CD4-positive, alpha-beta T cell treated with Interleukin-4 for 4 hours (primary cell): ENCODE data around the gene CFAP58.

Experiments used
- DNase-seq: peaks from one replicate; pipeline ENCODE4 v3.0.0-alpha.2; 2020

CFAP58 gene

GRCh38 chr10:104336821-104337467, 16.7 kb upstream of the CFAP58 start:
- DNase-seq, result no peak

- no peak for DNase-seq
Measured at GRCh38 chr10:104337521-104337984, 16.1 kb upstream of the CFAP58 start.

- DNase-seq, result peak; percentile 77
Measured at GRCh38 chr10:104337985-104338735, 15.5 kb upstream of the CFAP58 start, which contains the start of gene ITPRIP. TSS of gene ITPRIP (minus strand) at chr10:104338465. CDS start at chr10:104316051, 22,414 bp downstream.

GRCh38 chr10:104339469-104340110, 14.0 kb upstream of the CFAP58 start:
- no peak for DNase-seq

GRCh38 chr10:104340111-104340526, 13.5 kb upstream of the CFAP58 start:
- no peak for DNase-seq

GRCh38 chr10:104340641-104341040, 13.0 kb upstream of the CFAP58 start:
- DNase-seq, result no peak

- no peak for DNase-seq
Measured at GRCh38 chr10:104342941-104343411, 10.7 kb upstream of the CFAP58 start.

DNA sequence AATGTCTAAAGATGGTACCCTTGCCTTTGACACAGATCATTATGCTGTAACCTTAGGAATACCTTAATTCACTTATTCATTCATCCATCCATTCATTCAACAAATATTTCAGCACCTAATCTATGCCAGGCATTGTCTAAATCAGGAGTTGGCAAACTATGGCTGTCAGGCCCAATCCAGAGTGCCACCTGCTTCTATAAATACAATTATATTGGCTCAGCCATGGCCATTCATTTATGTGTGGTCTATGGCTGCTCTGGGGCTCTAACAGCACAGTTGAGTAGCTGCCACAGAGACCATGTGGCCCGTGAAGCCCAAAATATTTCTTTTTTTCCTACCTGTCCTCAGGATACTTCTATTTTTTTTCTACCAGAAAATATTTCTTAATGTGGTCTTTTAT, 9.4 kb upstream of the CFAP58 start:
- DNase-seq, result no peak

GRCh38 chr10:104345515-104345914, 8.1 kb upstream of the CFAP58 start:
- no peak for DNase-seq

DNA sequence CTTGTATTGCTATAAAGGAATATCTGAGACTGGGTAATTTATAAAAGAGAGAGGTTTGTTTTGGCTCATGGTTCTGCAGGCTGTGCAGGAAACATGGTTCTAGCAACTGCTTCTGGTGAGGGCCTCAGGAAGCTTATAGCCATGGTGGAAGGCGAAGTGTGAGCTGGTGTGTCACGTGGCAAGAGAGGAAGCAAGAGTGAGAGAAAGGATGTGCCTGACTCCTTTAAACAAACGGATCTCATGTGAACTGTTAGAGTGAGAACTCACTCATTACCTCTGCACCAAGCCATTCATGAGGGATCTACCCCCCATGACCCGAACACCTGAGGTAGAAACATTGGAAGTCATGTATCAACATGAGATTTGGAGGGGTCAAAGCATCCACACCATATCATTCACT, 7.7 kb upstream of the CFAP58 start:
- no peak for DNase-seq

DNA sequence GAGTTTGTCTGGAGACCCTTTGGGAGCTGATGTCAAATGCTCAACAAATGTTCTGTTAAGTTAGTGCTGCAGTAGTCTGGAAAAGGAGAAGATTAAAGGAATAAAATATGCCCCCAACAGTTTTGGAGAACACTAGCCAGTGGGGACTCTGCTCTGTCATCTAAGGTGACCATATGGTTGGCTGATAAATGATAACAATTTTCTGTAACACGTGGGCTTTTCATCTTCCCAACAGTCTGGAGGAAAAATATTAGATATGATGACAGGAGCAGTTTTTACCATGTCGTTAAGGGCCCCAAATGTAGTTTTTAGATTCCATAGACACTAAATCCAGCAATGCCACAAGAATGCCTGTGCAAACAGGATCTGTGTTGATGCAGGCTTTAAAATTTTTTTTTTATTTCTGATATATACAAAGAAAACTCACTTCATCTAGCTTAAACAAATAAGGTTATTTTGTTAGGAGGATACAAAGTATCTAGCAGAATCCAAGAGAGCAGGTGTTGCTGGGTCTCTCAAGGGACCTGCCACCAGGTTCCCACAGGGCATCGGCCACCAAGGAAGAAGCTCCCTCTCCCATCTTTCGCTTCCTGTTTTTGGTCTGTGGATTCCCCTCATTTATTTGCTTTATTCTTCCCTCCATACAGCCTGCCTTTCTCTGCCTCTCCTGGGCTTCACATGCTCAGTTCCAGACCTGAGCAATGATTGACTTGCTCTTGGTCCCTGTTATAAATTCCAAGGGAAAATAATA, 6.2 kb upstream of the CFAP58 start:
- DNase-seq, result no peak

DNA sequence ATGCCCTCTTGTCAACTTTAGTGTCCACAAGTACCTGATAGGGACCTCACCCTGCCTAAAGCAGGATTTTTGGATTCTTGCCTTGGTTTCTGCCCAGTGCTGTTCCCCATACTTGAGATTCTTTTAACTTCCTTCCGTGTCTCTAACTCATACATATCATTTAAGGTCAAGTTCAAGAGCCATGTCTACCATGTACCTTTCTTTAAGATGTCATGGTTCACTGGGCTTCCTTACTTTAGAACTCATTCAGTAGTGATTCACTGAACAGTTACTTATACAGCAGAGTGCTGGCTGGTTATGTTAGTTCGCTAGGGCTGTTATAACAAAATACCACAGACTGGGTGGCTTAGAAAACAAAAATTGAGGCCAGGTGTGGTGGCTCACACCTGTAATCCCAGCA, 5.0 kb upstream of the CFAP58 start:
- no peak for DNase-seq

- DNase-seq, result no peak
Measured at GRCh38 chr10:104349623-104350126, 4.0 kb upstream of the CFAP58 start.

DNA sequence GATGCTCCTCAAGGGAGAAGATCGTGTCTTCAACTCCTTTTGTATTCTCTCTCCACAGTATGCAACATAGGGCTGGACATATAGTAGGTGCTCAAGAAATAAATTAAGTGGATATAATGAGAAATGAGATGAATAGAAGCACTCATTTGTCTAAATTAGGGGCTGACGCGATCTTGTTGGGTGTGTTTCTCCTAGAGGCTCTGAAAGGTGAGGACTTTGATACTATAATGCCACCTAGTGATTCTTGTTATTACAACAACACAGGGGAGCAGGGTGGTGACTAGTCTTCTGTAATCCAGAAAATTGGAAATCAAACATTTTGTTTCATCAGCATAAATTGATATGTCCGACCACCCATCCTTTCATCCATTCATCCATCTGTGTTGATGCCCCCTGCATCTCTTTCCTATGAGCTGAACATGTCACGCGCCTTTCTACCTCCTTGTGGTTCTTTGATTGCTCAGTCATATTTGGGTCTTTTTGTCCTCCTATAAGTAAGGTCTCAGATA, 3.5 kb upstream of the CFAP58 start:
- peak; percentile 73 for DNase-seq

GRCh38 chr10:104351061-104351702, 2.5 kb upstream of the CFAP58 start:
- peak; percentile 39 for DNase-seq

DNA sequence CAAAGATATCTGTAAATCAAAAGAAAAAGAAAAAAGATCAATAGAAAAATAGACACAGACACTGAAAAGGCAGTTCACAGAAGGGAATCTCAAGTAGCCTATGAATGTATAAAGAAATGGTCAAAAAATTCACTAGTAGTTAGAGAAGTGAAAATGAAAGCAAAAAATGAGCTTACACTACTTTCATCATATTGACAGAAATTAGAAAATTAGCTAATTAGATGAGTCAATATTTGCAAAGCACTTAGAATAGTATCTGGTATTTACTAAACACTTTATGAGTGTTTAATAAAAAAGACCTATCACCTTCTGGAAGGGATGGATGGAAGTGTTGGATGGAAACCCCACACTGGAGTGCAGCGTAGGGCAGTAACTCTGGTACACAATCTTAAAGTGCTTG, 1.7 kb upstream of the CFAP58 start:
- DNase-seq, result no peak

DNA sequence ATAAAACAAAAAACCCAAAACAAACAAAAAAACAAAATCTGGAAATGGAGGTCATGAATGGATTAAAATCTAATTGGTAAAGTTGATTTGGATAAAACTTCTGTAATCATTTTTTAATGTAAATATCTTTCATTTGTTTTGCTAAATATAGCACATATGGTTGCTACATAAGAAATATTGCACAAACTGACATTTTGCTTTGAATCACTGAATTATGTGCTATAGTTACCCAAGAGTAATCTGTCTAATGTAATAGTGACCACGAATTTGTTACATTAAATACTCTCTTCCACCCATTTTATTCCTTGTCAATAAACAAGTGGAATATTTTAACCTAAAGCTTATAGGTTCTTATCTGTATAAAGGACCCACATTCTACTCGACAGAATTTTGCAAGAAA, 6.2 kb downstream of the CFAP58 start:
- DNase-seq, result no peak

GRCh38 chr10:104367904-104368303, 14.3 kb downstream of the CFAP58 start:
- no peak for DNase-seq

GRCh38 chr10:104368381-104368780, 14.7 kb downstream of the CFAP58 start:
- no peak for DNase-seq

GRCh38 chr10:104371753-104372152, 18.1 kb downstream of the CFAP58 start:
- no peak for DNase-seq

DNA sequence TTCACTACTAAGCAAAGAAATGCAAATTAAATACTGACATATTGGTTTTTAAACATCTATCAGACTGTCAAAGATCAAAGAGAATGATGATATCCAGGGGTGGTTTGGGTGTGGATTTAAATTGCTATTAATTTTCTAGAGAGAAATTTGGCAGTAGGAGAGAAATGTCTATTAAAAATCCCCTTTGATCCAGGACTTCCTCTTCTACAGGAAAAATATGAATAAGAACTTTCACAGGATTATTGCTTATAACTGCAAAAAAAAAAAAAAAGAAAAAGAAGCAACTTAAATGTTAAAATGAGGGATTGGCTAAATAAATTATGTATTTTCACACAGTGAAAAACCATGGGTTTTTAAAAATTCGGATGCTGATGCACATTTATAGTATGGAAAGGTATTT, 21.0 kb downstream of the CFAP58 start:
- DNase-seq, result no peak

GRCh38 chr10:104376784-104377300, 23.2 kb downstream of the CFAP58 start:
- no peak for DNase-seq
